ENCODE results near the gene ADGRE3.

- TF ChIP-seq FOXP4 (CRISPR knock-in tag; IDR thresholded peaks at IDR 0.05) (no peak), CBFB (CRISPR knock-in tag; IDR thresholded peaks at IDR 0.05; ENCODE audit: low read depth) (no peak), CTCF (IDR thresholded peaks at IDR 0.05) (no peak), MAX (CRISPR knock-in tag; IDR thresholded peaks at IDR 0.05) (no peak), FOXJ3 (CRISPR knock-in tag; IDR thresholded peaks at IDR 0.05; ENCODE audit: borderline replicate concordance) (no peak), ARID4B (CRISPR knock-in tag; IDR thresholded peaks at IDR 0.05; ENCODE audit: borderline replicate concordance) (no peak), FOXK1 (CRISPR knock-in tag; IDR thresholded peaks at IDR 0.05) (no peak), ATF6 (CRISPR knock-in tag; IDR thresholded peaks at IDR 0.05) (no peak), JUN (CRISPR knock-in tag; IDR thresholded peaks at IDR 0.05) (no peak), ZSCAN18 (CRISPR knock-in tag; IDR thresholded peaks at IDR 0.05) (no peak)
Measured at GRCh38 chr19:14686411-14686810, 11.8 kb upstream of the ADGRE3 start.
